GM21381 (cell line): Measurements from ENCODE around the gene MTUS2.

ENCODE experiments used
- ATAC-seq: cut with Tn5 transposase; IDR thresholded peaks from one replicate; pipeline ENCODE4 v1.9.1; 2021; ENCODE audit warnings: mild to moderate bottlenecking, moderate library complexity; ENCODE audit not compliant: unreplicated experiment

Gene MTUS2

DNA sequence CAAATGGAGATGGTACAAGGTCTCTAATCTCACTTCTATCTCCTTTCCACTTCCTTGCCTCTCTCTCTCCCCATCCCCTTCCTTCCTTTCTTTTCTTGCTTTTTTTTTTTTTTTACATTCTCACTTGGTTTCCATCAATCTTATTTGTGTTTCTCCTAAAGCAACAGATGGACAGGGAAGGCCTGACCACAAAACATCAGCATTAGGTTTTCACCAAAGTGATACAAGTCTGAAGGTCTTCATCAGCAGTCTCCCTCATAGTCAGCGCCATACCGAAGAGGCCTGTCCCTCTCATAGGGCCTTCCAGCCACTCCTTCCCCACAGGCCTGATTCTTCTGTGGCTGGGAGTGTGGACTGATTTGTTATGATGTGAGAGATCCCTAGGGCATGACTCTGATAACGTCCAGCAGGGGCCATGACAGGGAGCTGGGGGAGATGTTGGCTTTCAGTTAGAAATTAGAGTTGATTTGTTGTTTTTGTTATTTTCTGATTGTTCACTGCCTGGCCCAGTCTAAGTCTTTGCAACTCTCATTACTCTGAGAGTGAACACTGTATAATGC, 616.7 kb downstream of the MTUS2 start:
- ATAC-seq = no peak

- no peak for ATAC-seq
These were observed 618.6 kb downstream of the MTUS2 start for GRCh38 chr13:29438769-29439168.

GRCh38 chr13:29439601-29440388, 619.7 kb downstream of the MTUS2 start:
- ATAC-seq = no peak

- ATAC-seq = no peak
These were observed 621.2 kb downstream of the MTUS2 start for GRCh38 chr13:29441306-29441705.

- ATAC-seq = no peak
These were observed 625.9 kb downstream of the MTUS2 start for GRCh38 chr13:29446016-29446415.

- ATAC-seq = no peak
These were observed 628.0 kb downstream of the MTUS2 start for GRCh38 chr13:29448174-29448573.

DNA sequence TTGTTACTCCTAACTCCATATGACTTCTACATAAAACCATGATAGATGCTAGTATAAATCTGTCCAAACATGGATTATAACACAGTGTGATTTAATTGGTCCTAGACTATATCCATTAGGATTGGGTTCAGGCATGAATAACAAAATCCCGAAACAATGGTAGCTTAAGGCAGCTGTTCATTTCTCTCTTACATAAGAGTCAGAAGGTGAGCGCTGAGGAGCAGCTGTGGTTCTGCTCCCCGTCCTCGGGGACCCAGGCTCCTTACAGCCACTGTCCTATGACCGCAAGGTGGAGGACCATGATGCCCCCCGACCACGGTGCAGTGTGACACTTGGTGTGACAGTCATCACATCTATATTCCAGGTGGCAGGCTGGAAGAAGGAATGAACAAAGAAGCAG, 629.6 kb downstream of the MTUS2 start:
- no peak for ATAC-seq

DNA sequence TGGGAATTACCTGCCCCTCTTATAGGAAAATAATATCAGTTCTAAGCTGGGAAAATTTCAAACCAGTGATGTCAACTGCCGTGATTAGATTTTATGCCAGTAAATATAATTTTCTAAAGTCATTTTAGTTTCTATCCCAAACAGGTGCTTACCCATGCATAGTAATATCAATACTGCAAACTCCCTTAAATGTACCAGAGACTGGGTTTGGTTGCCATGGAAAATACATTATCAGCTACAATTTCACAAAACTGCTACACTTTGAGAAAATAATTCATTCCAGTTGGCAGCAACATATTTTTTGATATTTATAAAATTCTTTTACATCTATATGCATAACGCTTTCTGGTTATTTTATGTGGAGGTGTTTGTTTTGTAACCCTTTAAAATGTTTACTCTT, 631.8 kb downstream of the MTUS2 start:
- no peak for ATAC-seq

- ATAC-seq = no peak
These were observed 632.9 kb downstream of the MTUS2 start for GRCh38 chr13:29452773-29453616.

DNA sequence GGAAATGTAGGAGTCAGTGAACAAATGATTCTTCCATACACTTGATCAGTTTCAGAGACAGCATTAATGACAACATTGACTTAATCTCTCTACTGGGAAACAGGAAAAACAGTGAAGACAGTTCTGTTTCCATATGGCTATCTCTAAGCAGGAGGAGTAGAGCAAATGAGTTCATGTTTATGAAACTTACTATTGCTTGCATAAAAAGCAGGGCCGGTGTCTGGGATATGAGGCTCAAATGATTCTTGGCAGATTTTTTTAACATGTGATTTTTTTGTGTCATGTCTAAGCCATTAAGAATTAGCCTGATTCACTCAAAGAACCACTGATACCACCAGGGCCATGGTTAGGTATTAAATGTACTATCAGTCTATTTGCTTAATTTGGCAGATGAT, 633.5 kb downstream of the MTUS2 start:
- no peak for ATAC-seq

DNA sequence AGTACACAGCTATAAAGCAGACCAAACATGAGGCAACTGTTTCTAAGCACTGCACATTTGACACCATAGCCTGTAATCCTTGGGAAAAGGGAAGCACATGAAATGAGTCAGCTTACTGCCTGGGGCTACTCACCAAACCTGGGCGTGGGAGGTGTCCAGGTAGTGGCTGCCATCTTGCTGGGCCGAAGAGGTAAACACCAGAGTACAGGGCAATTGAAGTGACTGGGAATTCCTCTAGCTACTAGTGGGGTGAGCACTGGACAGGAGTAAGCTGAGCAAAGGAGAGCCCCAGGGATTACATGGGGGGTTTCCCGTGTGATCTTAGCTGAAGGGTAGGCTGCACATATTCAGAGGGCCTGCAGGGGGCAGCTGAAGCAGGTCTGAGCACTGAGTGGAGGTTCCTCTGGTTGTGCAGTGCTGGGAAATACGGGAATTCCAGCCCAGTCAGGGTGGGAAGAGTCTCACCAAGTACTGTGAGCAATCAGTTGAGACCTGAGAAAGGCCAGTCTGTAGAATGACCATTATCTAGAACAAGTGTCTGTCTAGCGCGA, 634.9 kb downstream of the MTUS2 start:
- ATAC-seq = no peak

DNA sequence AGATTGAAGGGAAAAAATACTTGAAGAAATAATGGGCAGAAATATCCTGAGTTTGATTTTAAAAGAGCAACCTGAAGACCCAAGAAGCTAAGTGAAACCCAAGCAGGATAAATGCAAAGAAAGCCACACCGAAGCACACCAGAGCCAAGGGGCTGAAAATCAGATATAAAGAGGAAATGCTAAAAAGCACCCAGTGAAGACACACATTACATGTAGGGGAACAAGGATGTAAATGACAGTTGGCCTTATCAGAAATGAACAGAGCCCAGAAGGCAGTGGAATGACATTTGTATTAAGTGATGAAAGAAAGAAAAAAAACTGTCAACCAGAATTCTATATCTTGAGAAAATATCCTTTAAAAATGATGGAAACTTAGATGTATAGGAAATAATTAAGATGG, 636.3 kb downstream of the MTUS2 start:
- no peak for ATAC-seq

GRCh38 chr13:29457299-29457698, 637.2 kb downstream of the MTUS2 start:
- no peak for ATAC-seq

DNA sequence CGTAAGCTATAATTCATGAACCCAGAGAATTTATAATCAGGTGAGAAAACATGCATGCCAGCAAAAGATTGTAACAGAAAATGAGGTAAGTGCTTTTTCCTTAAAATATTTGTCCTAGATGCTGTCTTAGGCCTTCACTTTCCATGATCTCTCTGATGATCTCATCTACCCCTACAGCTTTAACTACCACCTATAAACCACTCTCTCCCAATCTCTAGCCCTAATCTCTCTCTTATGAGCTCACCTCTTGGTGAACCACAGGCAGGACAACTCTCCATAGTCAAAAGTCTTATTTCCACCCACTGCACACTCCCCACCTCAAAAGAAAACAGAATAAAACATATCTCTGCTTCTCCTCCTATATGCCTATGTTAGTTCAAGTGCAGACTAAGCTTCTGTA, 638.3 kb downstream of the MTUS2 start:
- ATAC-seq = no peak

DNA sequence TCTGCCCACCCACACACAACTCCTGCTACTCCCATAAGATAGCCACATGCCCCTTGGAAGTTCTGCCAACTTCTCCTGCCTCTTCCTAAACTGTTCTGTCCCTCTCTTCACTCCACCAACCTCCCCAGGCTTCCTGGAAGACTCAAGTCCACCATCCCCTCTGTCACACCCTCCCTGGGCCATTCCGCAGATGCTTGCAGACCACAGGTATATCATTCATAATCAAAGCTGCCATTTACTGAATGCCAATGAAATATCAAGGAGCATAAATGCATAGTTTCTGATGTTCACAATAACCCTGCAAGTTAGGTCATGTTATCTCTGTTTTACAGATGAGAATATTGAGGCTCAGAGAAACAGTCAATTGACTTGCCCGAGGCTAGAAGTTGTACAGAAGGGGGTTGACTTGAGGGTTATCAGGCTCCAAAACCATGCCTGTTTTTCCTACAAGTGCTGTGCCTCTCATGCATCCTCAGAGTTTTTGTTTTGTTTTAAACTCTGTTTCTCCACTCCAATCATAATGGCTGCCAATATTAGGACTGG, 639.7 kb downstream of the MTUS2 start:
- ATAC-seq = no peak

DNA sequence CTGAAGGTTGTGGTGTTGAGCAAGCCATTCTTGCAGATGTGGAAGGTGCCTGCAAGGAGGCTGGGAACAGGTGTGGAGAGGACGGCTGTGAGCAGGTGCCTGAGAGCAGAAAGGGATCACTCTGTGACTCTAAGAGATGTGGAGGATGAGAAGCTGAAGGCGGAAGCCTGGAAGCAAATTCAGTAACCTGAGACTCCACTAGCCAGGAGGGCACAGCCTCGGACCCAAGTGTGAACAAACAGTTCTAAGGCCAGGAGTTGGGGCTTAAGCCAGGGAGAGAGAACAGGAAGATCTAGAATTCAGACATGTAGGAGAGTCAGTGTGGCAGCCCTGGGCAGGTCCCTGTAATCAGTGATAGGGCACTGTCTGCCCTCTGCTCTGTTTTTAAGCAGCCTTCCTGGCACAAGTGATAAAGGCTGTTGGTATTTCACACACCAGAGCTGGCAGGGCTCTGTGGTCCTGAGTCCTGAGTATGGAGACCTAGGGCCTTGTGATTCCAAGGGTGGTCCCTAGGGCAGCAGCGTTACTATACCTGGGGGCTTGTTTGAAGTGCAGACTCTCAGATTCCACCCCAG, 644.1 kb downstream of the MTUS2 start:
- no peak for ATAC-seq

DNA sequence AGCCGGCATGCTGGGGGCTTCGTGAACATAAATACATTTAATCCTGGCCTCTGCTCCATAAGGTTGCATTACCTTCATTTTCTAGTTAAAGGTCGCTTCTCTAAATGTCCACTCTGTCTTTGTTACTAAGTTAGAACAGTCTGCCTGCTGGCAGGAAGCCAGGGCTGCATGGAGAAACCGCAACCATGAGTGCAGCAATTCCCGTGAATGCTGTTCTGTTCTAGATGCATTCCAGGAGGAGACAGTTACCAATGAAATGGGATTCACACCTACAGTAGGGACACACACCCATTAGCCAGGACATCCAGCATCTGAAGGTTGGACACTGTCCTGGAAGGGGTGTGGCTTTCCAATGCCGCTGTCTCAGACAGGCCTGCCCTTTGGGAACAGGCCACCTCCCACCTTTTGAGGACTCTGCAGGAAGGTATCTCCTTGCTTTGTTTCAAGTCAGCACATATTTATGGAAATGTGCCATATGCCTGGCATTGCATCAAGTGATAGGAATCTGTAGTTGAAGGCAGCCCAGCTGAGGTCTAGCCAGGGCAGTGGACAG, 645.7 kb downstream of the MTUS2 start:
- ATAC-seq = no peak

DNA sequence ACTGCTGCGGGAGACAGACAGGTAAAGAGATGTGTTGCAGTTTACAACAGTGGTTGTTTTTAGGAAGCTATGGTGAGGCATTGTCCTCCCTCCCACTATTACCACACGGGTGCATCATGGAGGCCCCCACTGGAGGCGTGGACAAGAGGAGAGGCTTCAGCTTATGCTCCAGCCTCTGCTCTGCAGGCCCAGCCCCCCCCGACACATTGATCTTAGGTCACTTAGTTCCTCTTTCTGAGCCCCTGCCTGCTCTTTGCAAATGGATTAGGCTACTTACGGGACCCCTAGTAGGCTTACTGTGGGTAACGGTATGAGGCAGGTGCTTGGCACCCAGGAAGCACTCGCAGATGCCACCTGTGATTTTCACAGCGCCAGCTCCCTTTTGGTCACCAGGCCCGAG, 651.4 kb downstream of the MTUS2 start:
- ATAC-seq = no peak

- no peak for ATAC-seq
These were observed 652.3 kb downstream of the MTUS2 start for GRCh38 chr13:29472332-29472961.

DNA sequence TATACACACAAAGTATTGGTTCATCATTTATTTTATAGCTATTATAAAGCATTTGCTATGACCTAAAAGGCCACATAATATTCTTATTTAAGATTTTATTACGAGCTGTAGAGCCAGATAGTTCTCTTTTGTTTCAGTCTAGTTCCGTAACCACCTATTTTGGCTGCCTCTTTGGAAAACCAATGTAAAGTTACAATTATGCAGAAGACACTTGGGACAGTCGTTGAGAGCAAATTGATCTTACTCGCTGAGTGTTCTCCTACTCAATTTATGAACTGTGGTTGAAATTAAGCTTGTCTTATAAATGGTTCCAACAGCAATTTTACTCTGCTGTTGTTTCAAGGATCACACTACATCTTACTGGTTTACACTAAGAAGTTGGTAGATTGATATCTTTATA, 653.0 kb downstream of the MTUS2 start:
- no peak for ATAC-seq
